Measurements from ENCODE around the gene DAP. TPM values are rescaled to one million over a fixed set of nuclear protein-coding genes. Genes with fewer than 3 reads are reported as not detected.

The DAP gene
- total and polyA plus RNA-seq, 10 donors: 29.4 to 111 (median 65.2) TPM

- Histone ChIP-seq H3K4me1 (no peaks in the 10 kb centered on the region), H3K36me3 (no peaks in the 10 kb centered on the region), H3K27me3 (replicated peaks in 1 of 7) (no peaks in the 10 kb centered on the region), H3K27ac (no peak overlapping the region), H3K4me3 (no peak overlapping the region), H3K9me3 (peaks cover 0 to 7% (median 0%) of the 10 kb centered on the region in 8 donors)
- no peak for DNase-seq
- WGBS, 5 donors: 61 to 77% (median 65%) methylated on average over 3 of the region's 3 CpGs
- intact Hi-C loops (cut with DNase I; ENCODE audit: low total_unique reads): no loop called here
- no peak for TF ChIP-seq POLR2AphosphoS5 (IDR thresholded peaks at IDR 0.05)
- TF ChIP-seq CTCF (IDR thresholded peaks at IDR 0.05 in 8 of 11, conservative IDR thresholded peaks at IDR 0.05 in 3 of 11): no peak
- no peak for TF ChIP-seq POLR2A (IDR thresholded peaks at IDR 0.05)
Measured at GRCh38 chr5:10800852-10801251, 39.8 kb upstream of the DAP start.

- H3K36me3 ChIP-seq: no peaks in the 10 kb centered on the region
- intact Hi-C loops (cut with DNase I; ENCODE audit: low total_unique reads): no loop called here
Measured at GRCh38 chr5:10797261-10797660, 36.2 kb upstream of the DAP start.

GRCh38 chr5:10793785-10794184, 32.8 kb upstream of the DAP start:
- H3K4me1 ChIP-seq: no peaks in the 10 kb centered on the region
- TF ChIP-seq POLR2A (IDR thresholded peaks at IDR 0.05): no peak
- TF ChIP-seq CTCF (IDR thresholded peaks at IDR 0.05 in 8 of 11, conservative IDR thresholded peaks at IDR 0.05 in 3 of 11): no peak
- no peak for TF ChIP-seq POLR2AphosphoS5 (IDR thresholded peaks at IDR 0.05)
- H3K4me3 ChIP-seq: no peak overlapping the region
- H3K36me3 ChIP-seq: no peaks in the 10 kb centered on the region
- intact Hi-C loops (cut with DNase I; ENCODE audit: low total_unique reads): no loop called here
- no peaks in the 10 kb centered on the region for H3K9me3 ChIP-seq
- no peaks in the 10 kb centered on the region for H3K27me3 ChIP-seq (replicated peaks in 1 of 7)
- DNase-seq: no peak
- H3K27ac ChIP-seq: no peak overlapping the region
- 69 to 75% (median 73%) methylated on average over 6 of the region's 6 CpGs for WGBS, 5 donors

More at GRCh38 chr5:10797261-10797660, 36.2 kb upstream of the DAP start:
- Histone ChIP-seq H3K27me3 (replicated peaks in 1 of 7) (no peaks in the 10 kb centered on the region), H3K9me3 (no peaks in the 10 kb centered on the region), H3K4me1 (no peaks in the 10 kb centered on the region), H3K27ac (no peak overlapping the region), H3K4me3 (no peak overlapping the region)
- DNase-seq: no peak
- WGBS, 5 donors: 18 to 44% (median 21%) methylated on average over 3 of the region's 3 CpGs
- TF ChIP-seq CTCF (IDR thresholded peaks at IDR 0.05 in 8 of 11, conservative IDR thresholded peaks at IDR 0.05 in 3 of 11): no peak
- TF ChIP-seq POLR2AphosphoS5 (IDR thresholded peaks at IDR 0.05): no peak
- TF ChIP-seq POLR2A (IDR thresholded peaks at IDR 0.05): no peak

- Histone ChIP-seq H3K36me3 (no peaks in the 10 kb centered on the region), H3K4me3 (no peak overlapping the region), H3K4me1 (no peaks in the 10 kb centered on the region), H3K9me3 (no peaks in the 10 kb centered on the region), H3K27me3 (replicated peaks in 1 of 7) (no peaks in the 10 kb centered on the region), H3K27ac (no peak overlapping the region)
- intact Hi-C loops (cut with DNase I; ENCODE audit: low total_unique reads): no loop called here
- TF ChIP-seq CTCF (IDR thresholded peaks at IDR 0.05 in 8 of 11, conservative IDR thresholded peaks at IDR 0.05 in 3 of 11) (no peak), POLR2AphosphoS5 (IDR thresholded peaks at IDR 0.05) (no peak), POLR2A (IDR thresholded peaks at IDR 0.05) (no peak)
- DNase-seq: no peak
- WGBS, 5 donors: 31 to 48% (median 40%) methylated on average over 1 of the region's 1 CpG
Measured at GRCh38 chr5:10792336-10792735, 31.3 kb upstream of the DAP start.

All from spleen (tissue), 11 donors.